ENCODE results near the gene ADCY4. TPM values are rescaled to one million over a fixed set of nuclear protein-coding genes. Genes with fewer than 3 reads are reported as not detected.

ADCY4 gene
- total RNA-seq, 1 donor, result 1.2 TPM

- H3K4me3 ChIP-seq (ENCODE audit: low read depth, low read length), result no peak overlapping the region
- TF ChIP-seq CTCF (IDR thresholded peaks at IDR 0.05; ENCODE audit: insufficient read depth, low read length), result no peak
- peak; percentile 74 for DNase-seq (ENCODE audit: low read depth)
These were observed 17.5 kb downstream of the ADCY4 start for GRCh38 chr14:24317141-24317928.

- no peak overlapping the region for H3K4me3 ChIP-seq (ENCODE audit: low read depth, low read length)
- DNase-seq (ENCODE audit: low read depth), result no peak
- no peak for TF ChIP-seq CTCF (IDR thresholded peaks at IDR 0.05; ENCODE audit: insufficient read depth, low read length)
These were observed 18.3 kb downstream of the ADCY4 start for GRCh38 chr14:24316597-24316950.

- H3K4me3 ChIP-seq (ENCODE audit: low read depth, low read length), result no peak overlapping the region
- no peak for DNase-seq (ENCODE audit: low read depth)
- no peak for TF ChIP-seq CTCF (IDR thresholded peaks at IDR 0.05; ENCODE audit: insufficient read depth, low read length)
These were observed 18.9 kb downstream of the ADCY4 start for GRCh38 chr14:24315807-24316596.

- H3K4me3 ChIP-seq (ENCODE audit: low read depth, low read length), result no peak overlapping the region
- TF ChIP-seq CTCF (IDR thresholded peaks at IDR 0.05; ENCODE audit: insufficient read depth, low read length), result no peak
- no peak for DNase-seq (ENCODE audit: low read depth)
These were observed 19.5 kb downstream of the ADCY4 start for GRCh38 chr14:24315243-24315806.

GRCh38 chr14:24314377-24315193 lies 20.3 kb downstream of the ADCY4 start:
- no peak for DNase-seq (ENCODE audit: low read depth)
- no peak overlapping the region for H3K4me3 ChIP-seq (ENCODE audit: low read depth, low read length)
- no peak for TF ChIP-seq CTCF (IDR thresholded peaks at IDR 0.05; ENCODE audit: insufficient read depth, low read length)

GRCh38 chr14:24313913-24314312 lies 21.0 kb downstream of the ADCY4 start:
- DNase-seq (ENCODE audit: low read depth), result no peak
- no peak overlapping the region for H3K4me3 ChIP-seq (ENCODE audit: low read depth, low read length)
- TF ChIP-seq CTCF (IDR thresholded peaks at IDR 0.05; ENCODE audit: insufficient read depth, low read length), result no peak
